PC-3 (cell line): Measurements from ENCODE around the gene NTHL1.

ENCODE experiments used
- CTCF ChIP-seq: fragments of 300-600 bp; sonication (generic); conservative IDR thresholded peaks from 2 replicates; pipeline ENCODE4 v1.5.1; 2017; ENCODE audit warnings: antibody characterized with exemption, low read depth, mild to moderate bottlenecking, low read length
- EZH2 ChIP-seq: fragments of 300-600 bp; sonication (generic); IDR thresholded peaks from one replicate; pipeline ENCODE4 v1.6.1; 2017; ENCODE audit warnings: antibody characterized with exemption, mild to moderate bottlenecking, low read length; ENCODE audit not compliant: unreplicated experiment
- EZH2phosphoT487 ChIP-seq: fragments of 300-600 bp; sonication (generic); IDR thresholded peaks from 2 replicates; pipeline ENCODE4 v1.6.1; 2018; ENCODE audit warnings: mild to moderate bottlenecking, antibody characterized with exemption, low read length, borderline replicate concordance

GRCh38 chr16:1992704-1993317 lies 54.8 kb downstream of the NTHL1 start:
- no peak for TF ChIP-seq CTCF
- TF ChIP-seq EZH2phosphoT487: no peak
- TF ChIP-seq EZH2: no peak
